ENCODE data around the gene PLCG2. TPM values are rescaled to one million over a fixed set of nuclear protein-coding genes. Genes with fewer than 3 reads are reported as not detected.
"Not testable (repeated sequence)": the region's sequence is repeated elsewhere in the genome, so short reads cannot be mapped to it uniquely, and the experiment has no call there.

The PLCG2 gene
- total RNA-seq, 6 experiments from 2014 or later: 0.14 to 0.61 (median 0.27) TPM

DNA sequence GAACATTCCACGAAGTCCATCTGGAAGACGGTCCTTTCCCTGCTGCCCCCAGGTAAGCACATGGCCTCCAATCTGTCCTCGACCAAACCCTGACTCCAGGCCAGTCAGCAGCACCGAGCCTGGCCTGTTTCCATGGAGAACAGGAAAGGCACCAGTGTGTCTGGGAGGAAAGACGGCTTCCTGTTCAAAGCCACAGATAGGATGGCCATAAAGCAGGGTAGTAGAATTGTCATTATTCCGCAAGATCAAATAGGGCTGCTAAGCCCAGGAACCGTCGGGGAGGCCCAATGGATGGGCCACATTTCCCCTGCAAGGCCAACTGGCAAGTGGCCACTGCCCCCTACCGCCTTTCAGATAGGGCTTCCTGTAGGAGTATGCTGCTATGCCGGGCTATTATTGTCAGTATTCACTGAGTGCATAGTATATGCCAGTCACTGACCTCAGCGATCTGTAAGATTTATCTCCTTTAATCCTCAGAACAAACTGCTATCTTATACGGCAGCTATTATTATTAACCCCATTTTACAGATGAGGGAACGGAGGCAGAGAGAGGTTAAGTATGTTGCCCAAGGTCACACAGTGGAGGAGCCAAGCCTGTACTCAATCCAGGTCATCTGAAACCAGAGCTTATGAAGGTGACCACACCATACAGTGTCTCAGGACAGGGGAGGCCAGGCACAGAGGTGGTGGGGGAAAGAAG lies 23.0 kb upstream of the PLCG2 start:
- Mint-ChIP-seq H3K36me3 (ENCODE audit: low read depth) (no peaks in the 10 kb centered on the region), H3K4me1 (ENCODE audit: low read depth) (peaks cover 14% of the 10 kb centered on the region), H3K27me3 (ENCODE audit: insufficient read depth) (peaks cover 6% of the 10 kb centered on the region), H3K27ac (no peak overlapping the region), H3K4me3 (no peak overlapping the region), H3K9me3 (no peaks in the 10 kb centered on the region)
- TF ChIP-seq, protein P1, sequence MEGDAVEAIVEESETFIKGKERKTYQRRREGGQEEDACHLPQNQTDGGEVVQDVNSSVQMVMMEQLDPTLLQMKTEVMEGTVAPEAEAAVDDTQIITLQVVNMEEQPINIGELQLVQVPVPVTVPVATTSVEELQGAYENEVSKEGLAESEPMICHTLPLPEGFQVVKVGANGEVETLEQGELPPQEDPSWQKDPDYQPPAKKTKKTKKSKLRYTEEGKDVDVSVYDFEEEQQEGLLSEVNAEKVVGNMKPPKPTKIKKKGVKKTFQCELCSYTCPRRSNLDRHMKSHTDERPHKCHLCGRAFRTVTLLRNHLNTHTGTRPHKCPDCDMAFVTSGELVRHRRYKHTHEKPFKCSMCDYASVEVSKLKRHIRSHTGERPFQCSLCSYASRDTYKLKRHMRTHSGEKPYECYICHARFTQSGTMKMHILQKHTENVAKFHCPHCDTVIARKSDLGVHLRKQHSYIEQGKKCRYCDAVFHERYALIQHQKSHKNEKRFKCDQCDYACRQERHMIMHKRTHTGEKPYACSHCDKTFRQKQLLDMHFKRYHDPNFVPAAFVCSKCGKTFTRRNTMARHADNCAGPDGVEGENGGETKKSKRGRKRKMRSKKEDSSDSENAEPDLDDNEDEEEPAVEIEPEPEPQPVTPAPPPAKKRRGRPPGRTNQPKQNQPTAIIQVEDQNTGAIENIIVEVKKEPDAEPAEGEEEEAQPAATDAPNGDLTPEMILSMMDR (IDR thresholded peaks at IDR 0.05): no peak
- no peak for DNase-seq

DNA sequence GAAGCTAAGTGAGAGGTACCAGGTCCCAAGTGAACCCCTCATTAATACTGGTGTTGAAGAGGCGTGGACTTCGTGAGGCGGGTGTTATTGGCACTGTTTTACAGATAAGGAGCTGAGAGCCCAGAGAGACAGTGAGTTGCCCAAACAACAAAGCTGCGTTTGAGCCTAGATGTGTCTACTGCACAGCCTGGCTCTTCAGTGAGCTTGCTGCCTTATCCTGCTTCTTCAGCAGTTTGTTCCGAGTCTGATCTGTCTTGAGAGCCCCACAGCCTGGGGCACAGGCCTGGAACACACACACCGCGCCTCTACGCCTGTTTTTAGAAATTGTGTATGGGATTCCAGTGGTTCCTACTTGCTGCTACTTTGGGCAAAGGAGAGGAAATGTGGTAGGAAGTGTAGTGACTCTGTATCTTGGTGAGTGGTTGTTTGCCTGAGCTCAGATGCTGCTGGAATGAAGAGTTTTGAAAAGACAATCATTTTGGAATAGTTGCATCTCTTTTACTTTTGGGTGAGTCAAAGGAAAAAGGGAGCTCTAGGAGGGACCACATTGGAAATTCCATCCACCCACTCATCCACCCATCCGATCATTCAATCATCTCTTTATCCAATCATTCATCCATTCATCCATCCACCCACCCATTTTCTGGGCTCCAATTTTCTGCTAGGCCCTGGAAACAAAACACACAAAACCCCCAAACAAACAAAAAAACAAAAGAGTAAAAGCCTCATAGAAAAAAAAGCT lies 22.3 kb upstream of the PLCG2 start:
- Mint-ChIP-seq H3K4me3 (no peak overlapping the region), H3K9me3 (no peaks in the 10 kb centered on the region), H3K27me3 (ENCODE audit: insufficient read depth) (peaks cover 6% of the 10 kb centered on the region), H3K27ac (no peak overlapping the region), H3K4me1 (ENCODE audit: low read depth) (peaks cover 14% of the 10 kb centered on the region), H3K36me3 (ENCODE audit: low read depth) (no peaks in the 10 kb centered on the region)
- no peak for DNase-seq
- TF ChIP-seq, protein P1 (IDR thresholded peaks at IDR 0.05): no peak

DNA sequence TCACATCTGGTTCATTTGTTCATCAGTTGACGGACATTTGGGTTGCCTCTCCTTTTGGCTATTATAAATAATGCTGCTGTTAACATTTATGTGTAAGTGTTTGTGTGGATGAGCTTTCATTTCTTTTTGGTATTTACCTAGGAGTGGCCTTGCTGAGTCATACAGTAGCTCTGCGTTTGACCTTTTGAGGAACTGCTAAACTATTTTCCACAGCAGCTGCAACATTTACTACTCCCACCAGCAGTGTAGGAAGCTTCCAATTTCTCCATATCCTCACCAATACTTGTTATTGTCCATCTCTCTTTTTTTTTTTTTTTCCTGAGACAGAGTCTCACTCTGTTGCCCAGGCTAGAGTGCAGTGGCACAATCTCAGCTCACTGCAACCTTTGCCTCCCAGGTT lies 20.7 kb upstream of the PLCG2 start:
- TF ChIP-seq, protein P1 (IDR thresholded peaks at IDR 0.05): no peak
- H3K9me3 Mint-ChIP-seq: no peaks in the 10 kb centered on the region
- H3K27me3 Mint-ChIP-seq (ENCODE audit: insufficient read depth): peaks cover 11% of the 10 kb centered on the region
- no peaks in the 10 kb centered on the region for H3K36me3 Mint-ChIP-seq (ENCODE audit: low read depth)
- no peak overlapping the region for H3K27ac Mint-ChIP-seq
- no peak overlapping the region for H3K4me3 Mint-ChIP-seq
- peaks cover 14% of the 10 kb centered on the region for H3K4me1 Mint-ChIP-seq (ENCODE audit: low read depth)
- DNase-seq: no peak

DNA sequence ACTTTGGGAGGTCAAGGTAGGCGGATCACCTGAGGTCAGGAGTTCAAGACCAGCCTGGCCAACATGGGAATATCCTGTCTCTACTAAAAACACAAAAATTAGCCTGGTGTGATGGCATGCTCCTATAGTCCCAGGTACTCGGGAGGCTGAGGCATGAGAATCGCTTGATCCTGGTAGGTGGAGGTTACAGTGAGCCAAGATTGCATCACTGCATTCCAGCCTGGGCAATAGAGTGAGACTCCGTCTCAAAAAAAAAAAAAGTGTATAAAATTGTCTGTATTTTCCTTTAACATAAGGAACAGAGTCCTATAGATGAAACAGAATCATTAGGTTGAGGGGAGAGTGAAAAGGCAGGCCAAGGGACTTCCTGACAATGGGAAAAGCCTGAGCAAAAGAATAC lies 16.8 kb upstream of the PLCG2 start:
- not testable (repeated sequence) for H3K36me3 Mint-ChIP-seq (ENCODE audit: low read depth); H3K4me3 Mint-ChIP-seq; H3K27ac Mint-ChIP-seq; DNase-seq; H3K9me3 Mint-ChIP-seq; H3K4me1 Mint-ChIP-seq (ENCODE audit: low read depth)
- H3K27me3 Mint-ChIP-seq (ENCODE audit: insufficient read depth): peaks cover 35% of the 10 kb centered on the region

DNA sequence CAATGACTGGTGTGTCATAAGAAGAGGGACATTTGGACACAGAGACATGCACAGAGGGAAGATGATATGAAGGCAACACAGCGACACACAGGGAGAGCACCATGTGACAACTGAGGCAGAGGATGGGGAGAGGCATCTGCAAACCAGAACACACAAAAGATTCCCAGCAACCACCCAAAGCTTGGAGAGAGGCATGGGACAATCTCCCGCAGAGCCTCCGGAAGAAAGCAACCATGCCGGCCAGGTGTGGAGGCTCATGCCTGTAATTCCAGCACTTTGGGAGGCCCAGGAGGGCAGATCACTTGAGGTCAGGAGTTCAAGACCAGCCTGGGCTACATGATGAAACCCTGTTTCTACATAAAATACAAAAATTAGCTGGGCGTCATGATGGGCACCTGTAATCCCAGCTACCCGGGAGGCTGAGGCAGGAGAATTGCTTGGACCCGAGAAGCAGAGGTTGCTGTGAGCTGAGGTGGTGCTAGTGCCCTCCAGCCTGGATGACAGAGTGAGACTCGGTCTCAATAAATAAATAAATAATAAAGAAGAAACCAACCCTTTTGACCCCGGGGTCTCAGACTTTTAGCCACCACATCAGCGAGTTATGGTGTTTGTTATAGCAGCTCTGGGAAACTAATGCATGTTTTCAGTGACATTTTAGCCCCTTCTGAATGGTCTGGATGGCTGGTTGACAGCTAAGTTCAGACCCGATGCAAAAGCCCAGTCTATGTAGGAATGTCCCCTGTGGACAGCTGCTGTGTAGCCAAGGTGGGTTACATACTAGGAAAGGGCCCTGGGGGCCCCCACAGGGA lies 13.8 kb upstream of the PLCG2 start:
- Mint-ChIP-seq H3K36me3 (ENCODE audit: low read depth) (no peaks in the 10 kb centered on the region), H3K9me3 (no peaks in the 10 kb centered on the region), H3K4me1 (ENCODE audit: low read depth) (no peaks in the 10 kb centered on the region), H3K4me3 (no peak overlapping the region), H3K27ac (no peak overlapping the region), H3K27me3 (ENCODE audit: insufficient read depth) (peaks cover 35% of the 10 kb centered on the region)
- DNase-seq: no peak
- TF ChIP-seq, protein P1 (IDR thresholded peaks at IDR 0.05): no peak
